ENCODE measurements around the gene ANXA8. TPM values are rescaled to one million over a fixed set of nuclear protein-coding genes. Genes with fewer than 3 reads are reported as not detected.

The ANXA8 gene
- total RNA-seq, 1 experiment from 2014 or later: not detected

DNA sequence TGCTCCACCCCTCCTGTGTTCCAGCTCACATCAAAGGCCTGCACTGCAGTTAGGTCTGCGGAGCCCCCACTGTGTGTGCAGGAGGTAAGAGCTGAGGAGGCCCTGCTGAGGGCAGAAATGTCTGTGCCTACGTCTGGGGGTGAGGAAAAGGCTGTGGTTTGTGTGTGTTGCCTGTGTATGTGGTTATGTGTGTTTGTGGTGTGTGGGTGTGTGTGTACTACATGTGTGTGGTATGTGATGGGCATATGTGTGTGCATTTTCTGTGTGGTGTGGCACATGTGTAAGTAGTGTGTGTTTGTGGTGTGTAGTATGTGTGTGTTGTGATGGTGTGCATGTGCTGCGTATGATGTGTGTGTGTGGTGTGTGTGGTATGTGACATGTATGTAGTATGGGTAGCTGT lies 36.2 kb downstream of the ANXA8 start:
- no peak for DNase-seq (ENCODE audit: low read depth)

DNA sequence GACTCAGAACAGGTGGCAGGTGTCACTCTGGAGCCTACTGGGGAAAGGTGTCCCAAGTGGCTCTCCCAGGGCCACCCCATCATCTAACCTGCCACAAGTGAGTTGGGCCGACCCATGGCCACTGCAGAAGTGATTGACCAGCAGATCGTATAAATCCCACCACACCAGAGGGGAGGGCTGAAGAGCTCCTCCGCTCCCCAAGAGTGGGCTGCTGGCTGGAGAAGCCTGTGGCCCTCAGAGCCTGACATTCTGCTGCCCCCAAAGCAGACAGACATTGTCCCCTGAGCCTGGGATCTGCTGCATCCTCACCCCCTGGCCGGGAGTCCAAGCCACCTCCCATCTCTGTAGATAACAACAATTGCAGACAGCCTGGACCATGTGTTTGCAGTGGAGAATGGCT lies 36.7 kb downstream of the ANXA8 start:
- no peak for DNase-seq (ENCODE audit: low read depth)

DNA sequence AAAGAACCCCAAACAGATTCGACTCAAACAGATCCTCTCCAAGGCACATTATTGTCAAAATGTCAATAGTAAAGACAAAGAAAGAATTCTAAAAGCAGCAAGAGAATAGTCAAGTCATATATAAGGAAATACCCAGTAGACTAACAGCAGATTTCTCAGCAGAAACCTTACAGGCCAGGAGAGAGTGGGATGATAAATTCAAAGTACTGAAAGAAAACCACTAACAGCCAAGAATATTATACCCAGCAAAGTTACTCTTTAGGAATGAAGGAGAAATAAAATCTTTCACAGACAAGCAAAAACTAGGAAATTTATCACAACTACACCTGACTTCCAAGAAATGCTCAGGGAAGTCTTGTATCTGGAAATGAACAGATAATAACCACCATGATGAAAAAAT lies 38.2 kb downstream of the ANXA8 start:
- no peak for DNase-seq (ENCODE audit: low read depth)

DNA sequence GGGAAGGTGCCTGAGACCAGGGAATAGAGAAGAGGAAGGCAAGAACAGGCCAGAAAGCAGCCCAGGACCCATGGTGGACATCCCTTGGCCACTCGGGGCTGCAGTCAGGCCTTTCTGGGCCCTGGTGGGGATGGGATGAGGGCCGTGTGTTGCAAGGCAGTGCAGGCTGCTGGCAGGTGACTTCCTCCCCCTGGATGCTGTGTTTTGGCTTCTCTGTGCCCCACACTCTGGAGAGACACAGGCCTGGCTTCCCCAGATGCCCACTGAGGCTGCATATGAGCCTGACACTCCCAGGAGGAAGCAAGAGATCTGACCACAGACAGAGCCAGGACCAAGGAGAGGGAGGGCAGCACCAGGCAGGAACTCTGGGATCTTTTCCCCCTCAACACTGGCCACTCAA lies 39.9 kb downstream of the ANXA8 start:
- no peak for DNase-seq (ENCODE audit: low read depth)

DNA sequence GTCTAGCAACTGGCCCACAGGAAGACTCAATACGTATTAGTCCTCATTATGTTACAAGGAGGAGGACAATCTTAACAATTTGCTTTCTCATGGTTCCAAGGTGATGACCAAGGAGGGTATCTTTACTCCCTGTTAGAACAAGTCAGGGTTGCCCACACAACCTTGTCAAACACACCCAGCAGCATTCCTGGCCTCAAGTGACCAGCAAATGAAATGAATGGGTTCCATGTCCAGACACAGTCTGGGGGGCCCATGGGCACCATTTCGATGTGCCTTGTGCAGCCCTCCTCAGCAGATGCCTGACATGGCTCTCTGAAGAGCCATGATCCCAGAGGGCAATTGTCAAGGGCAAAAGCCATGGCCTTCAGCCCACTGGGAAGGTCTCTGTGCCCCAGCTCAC lies 40.8 kb downstream of the ANXA8 start:
- DNase-seq (ENCODE audit: low read depth): no peak

DNA sequence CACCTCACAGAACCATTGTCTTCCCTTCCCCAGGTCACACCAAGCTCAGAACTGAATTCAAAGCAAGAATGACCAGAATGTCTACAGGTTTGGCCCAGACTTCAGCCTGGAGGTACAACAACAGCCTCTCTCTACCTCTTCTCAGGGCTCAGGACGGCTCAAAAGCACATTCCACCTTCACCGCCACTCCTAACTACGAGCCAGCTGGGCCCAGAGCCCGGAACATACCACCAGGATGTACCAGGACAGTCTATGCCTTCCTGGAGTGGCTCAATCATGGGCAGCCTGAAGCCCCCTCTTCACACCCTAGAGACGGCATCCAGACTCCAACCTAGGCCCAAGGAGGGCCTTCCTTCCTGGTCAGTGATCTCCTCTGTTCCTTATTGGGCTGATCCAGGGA lies 41.6 kb downstream of the ANXA8 start:
- no peak for DNase-seq (ENCODE audit: low read depth)

DNA sequence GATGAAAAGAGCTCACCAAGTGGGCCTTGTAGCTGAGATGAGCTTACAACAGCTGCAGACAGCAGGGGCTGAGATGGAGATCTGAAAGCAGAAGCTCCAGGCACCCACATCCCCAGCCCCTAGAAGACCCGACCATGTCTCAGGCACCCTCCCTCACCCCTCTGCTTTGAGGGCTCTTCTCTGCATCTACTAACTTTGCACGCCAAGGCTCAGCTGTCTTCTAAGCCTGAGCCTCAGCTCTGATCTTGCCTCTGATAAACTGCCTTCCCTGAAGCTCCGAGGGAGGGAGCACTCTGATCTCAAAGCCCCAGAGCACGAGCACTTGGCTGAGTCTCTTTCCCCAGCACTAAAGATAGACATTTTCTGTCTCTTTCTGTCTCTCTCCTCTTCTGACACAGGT lies 42.0 kb downstream of the ANXA8 start:
- DNase-seq (ENCODE audit: low read depth): no peak

DNA sequence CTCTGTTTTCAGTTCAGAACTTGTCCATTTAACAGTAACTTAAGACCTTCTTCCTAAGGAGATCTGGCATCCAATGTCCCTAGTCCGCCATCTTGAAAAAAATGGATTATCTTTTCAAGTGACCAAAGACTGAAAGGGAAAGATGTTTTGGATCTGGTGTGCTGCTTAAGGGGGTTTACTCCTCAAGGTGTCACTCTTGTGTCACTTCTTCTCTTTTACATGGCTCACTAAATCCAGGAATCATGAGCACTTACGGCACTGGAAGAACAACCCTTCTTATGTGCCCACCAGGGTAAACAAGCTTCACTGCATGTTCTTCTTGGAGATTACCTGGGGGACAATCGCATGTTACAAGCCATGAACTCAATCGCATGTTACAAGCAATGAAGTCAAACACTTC lies 43.7 kb downstream of the ANXA8 start:
- DNase-seq (ENCODE audit: low read depth): no peak

DNA sequence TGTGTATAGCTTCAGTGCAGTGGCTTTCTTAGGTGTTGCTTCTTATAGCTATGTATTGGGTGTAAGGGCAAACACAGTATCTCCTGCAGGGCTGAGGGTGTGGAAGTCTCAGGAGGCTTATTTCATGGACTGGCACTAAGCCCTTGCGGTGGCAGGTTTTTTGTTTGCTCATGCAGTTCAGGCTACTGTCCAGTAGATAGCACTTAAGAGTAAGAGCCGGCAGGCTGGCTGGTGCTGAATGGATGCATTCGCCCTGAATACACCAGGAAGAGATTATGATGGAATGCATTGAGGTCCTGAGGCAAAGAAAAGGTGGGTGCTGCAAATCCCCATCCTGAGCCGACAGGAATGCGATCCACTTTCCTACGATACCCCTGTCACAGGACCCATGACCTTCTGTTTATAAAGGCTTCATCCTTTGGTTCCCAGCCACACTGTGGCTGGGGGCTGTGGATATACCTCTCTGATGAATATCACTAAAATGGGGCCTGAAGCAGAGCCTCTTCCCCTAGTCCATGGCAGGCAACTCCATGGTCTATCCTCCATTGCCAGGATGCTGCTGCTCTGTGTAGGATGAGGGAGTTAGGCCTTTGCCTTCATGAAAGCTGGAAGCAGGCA lies 44.9 kb downstream of the ANXA8 start:
- DNase-seq (ENCODE audit: low read depth): peak; percentile 26

DNA sequence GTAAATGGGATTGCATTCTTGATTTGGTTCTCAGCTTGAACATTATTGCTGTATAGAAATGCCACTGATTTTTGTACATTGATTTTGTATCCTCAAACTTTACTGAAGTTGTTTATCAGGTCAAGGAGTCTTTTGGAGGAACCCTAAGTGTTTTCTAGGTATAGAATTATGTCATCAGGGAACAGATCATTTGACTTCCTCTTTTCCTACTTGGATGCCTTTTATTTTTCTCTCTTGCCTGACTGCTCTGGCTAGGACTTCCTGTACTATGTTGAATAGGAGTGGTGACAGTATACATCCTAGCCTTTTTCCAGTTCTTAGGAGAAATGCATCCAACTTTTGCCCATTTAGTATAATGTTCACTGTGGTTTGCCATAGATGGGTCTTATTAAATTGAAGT lies 48.8 kb downstream of the ANXA8 start:
- DNase-seq (ENCODE audit: low read depth): no peak

DNA sequence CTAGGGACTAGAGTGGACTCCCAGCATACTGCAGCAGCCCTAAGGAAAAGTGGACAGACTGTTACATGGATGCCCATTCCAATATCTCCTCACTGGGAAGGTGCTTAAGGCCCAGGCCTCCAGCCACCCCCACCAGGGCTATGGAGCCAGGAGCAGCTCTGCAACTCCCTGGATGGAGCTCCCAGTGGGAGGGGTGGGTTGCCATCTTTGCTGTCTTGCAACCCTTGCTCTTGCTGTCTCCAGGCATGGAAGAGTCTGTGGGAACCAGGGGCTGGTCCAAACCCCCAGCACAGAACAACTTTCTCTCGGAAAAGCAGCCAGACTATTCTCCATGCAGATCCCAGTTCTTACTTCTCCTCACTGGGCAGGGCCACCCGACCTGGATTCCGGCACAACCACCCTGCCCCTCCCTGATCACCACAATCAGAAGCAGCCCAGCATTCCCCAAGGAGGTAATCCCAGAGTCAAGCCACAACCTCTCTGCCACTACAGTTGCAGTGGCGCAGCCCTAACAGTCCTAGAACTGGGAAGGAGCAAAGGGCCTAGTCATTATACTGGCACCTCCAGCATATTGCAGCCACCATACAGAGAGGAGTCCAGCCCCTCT lies 58.0 kb downstream of the ANXA8 start:
- DNase-seq (ENCODE audit: low read depth): no peak

DNA sequence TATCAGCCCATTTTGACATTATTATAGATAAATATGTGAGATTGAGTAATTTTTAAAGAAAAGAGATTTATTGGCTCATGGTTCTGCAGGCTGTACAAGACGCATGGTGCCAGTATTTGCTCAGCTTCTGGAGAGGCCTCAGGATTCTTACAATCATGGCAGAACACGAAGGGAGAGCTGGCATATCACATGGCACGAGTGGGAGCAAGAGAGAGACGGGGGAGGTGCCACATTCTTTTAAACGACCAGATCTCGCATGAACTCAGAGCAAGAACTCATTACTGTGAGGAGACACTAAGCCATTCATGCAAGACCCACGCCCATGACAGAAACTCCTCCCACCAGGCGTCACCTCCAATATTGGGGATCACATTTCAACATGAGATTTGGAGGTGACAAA lies 59.7 kb downstream of the ANXA8 start:
- no peak for DNase-seq (ENCODE audit: low read depth)

DNA sequence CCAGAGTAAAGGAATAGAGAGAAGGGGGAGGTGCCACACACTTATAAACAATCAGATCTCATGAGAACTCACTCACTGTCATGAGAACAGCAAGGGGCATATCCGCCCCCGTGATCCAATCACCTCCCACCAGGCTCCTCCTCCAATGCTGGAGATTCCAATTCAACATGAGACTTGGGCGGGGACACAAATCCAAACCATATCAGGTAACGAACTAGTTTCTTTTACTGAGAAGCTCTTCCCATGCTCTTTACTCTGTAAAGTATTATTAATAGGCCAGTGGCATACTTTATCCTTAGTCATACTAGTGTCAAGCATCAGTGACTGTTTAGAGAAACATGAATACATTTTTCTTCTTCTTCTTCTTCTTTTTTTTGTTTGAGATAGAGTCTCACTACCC lies 60.4 kb downstream of the ANXA8 start:
- no peak for DNase-seq (ENCODE audit: low read depth)

DNA sequence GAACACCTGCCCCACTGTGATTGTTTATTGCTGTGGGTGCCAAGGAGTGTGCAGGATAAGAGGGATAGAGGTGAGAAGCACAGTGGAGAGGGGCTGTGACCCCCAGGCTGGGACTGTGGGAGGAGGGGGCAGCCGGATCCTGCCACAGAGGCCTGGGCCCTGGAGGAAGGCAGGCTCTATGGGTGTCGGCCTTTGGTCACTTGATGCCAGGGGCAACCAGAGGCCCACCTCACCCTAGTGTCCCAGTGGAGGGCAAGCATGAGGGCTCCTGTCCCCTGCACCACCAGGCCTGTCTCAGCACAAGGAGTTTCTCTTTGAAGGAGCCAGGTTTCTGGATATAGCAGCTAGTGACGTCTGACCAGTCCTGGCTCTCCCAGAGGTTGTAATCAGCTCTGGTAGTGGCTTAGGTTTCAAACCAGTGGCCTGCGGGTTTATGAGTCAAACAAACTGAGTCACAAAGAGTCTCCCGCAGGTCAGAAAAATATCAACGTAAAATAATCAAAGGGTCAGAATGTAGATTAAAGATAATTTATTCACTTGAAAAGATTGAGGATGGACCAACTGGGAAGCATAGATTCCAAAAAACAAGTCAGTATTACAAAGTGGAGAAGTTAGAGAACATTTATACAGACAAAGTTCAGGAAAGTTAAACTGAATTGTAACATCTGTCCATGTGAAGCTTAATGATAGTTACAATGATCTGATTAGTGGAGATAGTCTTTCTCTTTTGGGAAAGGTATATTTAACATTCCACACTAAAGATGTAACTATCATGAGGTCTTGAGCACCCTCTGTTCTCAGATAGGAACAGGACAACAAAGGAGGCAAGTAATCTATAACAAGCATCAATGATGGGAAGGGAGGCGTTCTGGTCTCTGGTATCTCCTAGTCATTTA lies 62.6 kb downstream of the ANXA8 start:
- peak; percentile 74 for DNase-seq (ENCODE audit: low read depth)

DNA sequence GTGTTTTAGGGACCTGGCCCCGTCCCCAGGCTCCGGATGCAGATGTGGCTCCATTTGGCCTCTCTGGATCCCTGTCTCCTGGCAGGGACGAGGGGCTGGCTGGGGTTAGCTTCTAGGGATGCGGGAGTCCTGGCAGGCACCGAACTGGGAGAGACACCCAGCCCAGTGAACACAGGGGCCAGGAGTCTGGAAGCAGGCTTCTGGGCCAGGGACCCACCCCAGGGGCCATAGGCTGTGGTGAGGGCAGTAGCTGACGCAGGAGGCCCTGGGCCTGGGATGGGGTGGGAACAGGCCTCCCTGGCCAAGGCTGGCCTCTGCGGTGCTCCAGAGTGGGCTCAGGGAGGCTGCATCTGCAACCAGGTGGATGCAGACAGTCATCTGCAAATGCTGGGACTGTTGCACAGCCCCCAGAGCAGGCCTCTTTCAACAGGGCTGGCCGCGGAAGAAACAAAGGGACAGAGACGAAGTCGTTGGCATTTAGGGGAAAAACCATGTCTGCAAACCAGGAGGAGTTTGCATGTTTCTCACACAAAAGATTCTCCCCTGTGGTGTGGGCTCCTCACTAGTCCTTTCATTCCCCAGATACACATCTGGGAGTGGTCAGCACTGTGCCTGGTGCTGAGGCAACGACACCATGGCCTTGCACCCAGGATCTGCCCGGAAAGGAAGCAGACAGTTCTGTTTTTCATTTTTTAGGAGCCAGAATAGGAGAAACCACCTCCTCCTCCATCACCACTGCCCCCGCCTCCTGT lies 63.4 kb downstream of the ANXA8 start:
- DNase-seq (ENCODE audit: low read depth): no peak

DNA sequence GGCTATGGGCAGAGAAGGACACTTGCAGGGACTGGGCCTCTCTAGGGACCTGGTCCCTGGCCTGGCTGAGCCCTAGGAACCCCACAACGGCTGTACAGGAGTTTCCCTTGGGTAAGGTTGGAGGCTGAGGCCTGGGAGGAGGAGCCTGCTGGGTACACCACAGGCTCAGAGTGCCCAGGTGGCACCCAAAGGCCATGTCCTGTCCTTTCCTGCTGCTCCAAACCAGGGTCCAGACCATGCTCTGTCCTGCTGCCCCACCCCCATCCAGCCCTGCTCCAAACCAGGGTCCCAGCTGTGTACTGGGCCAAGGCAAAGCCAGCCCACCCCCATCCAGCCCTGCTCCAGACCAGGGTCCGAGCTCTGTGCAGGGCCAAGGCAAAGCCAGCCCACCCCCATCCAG lies 64.5 kb downstream of the ANXA8 start:
- no peak for DNase-seq (ENCODE audit: low read depth)

DNA sequence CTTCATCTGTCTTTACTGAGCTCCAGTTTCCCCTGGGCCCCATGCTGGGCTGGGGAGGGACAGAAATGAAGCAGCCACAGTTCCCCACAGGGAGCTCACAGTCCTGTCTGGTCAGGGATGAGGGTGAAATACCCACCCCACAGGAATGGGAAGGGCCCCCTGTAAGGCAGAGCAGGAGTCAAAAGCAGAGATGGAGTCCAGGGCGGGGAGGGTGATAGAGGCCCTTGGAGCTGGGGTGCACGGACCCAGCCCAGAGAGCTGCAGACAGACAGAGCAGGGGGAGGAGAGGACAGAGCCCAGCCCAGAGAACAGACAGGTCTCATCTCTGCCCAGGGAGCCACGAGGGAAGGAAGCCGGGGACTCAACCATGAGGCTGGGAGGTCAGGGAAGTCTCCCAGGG lies 64.9 kb downstream of the ANXA8 start:
- DNase-seq (ENCODE audit: low read depth): no peak

DNA sequence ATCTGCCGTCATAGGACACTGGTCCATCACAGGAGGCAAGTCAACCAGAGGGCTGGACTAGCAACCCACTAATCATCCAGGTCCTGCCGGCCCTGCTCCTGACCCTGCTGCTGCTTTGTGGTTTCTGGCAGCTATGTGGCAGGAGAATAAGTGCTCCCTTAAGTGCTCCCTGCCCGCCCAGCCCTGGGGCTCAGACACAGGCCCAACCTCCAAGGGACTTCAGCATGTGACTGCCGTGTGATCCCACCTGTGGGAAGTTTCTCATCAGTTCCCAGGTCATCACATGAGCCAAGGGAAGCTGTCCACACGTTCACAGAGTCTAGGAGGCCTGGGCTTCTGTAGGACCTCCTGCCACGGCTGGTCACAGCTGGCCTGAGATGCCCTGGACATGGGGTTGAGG lies 65.6 kb downstream of the ANXA8 start:
- no peak for DNase-seq (ENCODE audit: low read depth)
